Central memory CD8-positive, alpha-beta T cell (primary cell): Measurements from ENCODE around the gene PAPPA2.
"Not testable (repeated sequence)": the region's sequence is repeated elsewhere in the genome, so short reads cannot be mapped to it uniquely, and the experiment has no call there.

Experiments
- ATAC-seq: fragments of 150-1000 bp; cut with Tn5 transposase; replicated peaks from 2 replicates; pipeline ENCODE4 v1.10.0; 2022; ENCODE audit warnings: mild to moderate bottlenecking, moderate FRiP score, moderate number of reproducible peaks; ENCODE audit not compliant: poor library complexity, severe bottlenecking; ENCODE audit errors: extremely low read depth
- DNase-seq, 2 donors: peaks; one replicate each; pipeline ENCODE4 v3.0.0; 2021; ENCODE audit warnings: low spot score in 2 of 2
- H3K27ac Mint-ChIP-seq: one replicate; pipeline ENCODE4 v1.8.0; 2022; ENCODE audit warnings: low read depth, mild to moderate bottlenecking, moderate library complexity, mixed read lengths
- H3K27me3 Mint-ChIP-seq: one replicate; pipeline ENCODE4 v1.8.0; 2022; ENCODE audit warnings: mixed read lengths
- H3K36me3 Mint-ChIP-seq: one replicate; pipeline ENCODE4 v1.8.0; 2022; ENCODE audit warnings: mild to moderate bottlenecking, moderate library complexity, mixed read lengths; ENCODE audit not compliant: insufficient read depth
- H3K4me1 Mint-ChIP-seq: one replicate; pipeline ENCODE4 v1.8.0; 2022; ENCODE audit warnings: mixed read lengths
- H3K4me3 Mint-ChIP-seq: one replicate; pipeline ENCODE4 v1.8.0; 2022; ENCODE audit warnings: mild to moderate bottlenecking, moderate library complexity, mixed read lengths
- H3K9me3 Mint-ChIP-seq: one replicate; pipeline ENCODE4 v1.8.0; 2022; ENCODE audit warnings: mixed read lengths

PAPPA2 gene

GRCh38 chr1:176462674-176463378 is at the start of gene PAPPA2:
PAPPA2 (plus strand) TSS chr1:176463175; CDS start chr1:176556323, 93,148 bp downstream.
- ATAC-seq (no peak), DNase-seq (no peak)
- H3K9me3 Mint-ChIP-seq, result peaks cover 4% of the 10 kb centered on the region
- H3K4me1 Mint-ChIP-seq, result no peaks in the 10 kb centered on the region
- peaks cover 4% of the 10 kb centered on the region for H3K36me3 Mint-ChIP-seq
- H3K27ac Mint-ChIP-seq, result no peak within 1 kb of the TSS
- H3K27me3 Mint-ChIP-seq, result no peaks in the 10 kb centered on the region
- no peak within 1 kb of the TSS for H3K4me3 Mint-ChIP-seq

GRCh38 chr1:176416777-176417176 is 46.2 kb upstream of the PAPPA2 start:
- no peak for ATAC-seq
- Mint-ChIP-seq H3K27ac (no peak overlapping the region), H3K36me3 (no peaks in the 10 kb centered on the region), H3K4me1 (no peaks in the 10 kb centered on the region), H3K4me3 (no peak overlapping the region), H3K27me3 (peaks cover 54% of the 10 kb centered on the region), H3K9me3 (no peaks in the 10 kb centered on the region)
- DNase-seq, result no peak

- not testable (repeated sequence) for DNase-seq, H3K36me3 Mint-ChIP-seq, H3K9me3 Mint-ChIP-seq, ATAC-seq, H3K4me1 Mint-ChIP-seq, H3K27ac Mint-ChIP-seq, H3K4me3 Mint-ChIP-seq
- peaks cover 62% of the 10 kb centered on the region for H3K27me3 Mint-ChIP-seq
Measured at GRCh38 chr1:176419608-176420007, 43.4 kb upstream of the PAPPA2 start.

- H3K27me3 Mint-ChIP-seq, result no peaks in the 10 kb centered on the region
- no peaks in the 10 kb centered on the region for H3K4me1 Mint-ChIP-seq
- no peak overlapping the region for H3K4me3 Mint-ChIP-seq
- no peaks in the 10 kb centered on the region for H3K36me3 Mint-ChIP-seq
- H3K9me3 Mint-ChIP-seq, result no peaks in the 10 kb centered on the region
- ATAC-seq, result no peak
- DNase-seq, result no peak
- no peak overlapping the region for H3K27ac Mint-ChIP-seq
Measured at GRCh38 chr1:176434234-176434633, 28.7 kb upstream of the PAPPA2 start.

GRCh38 chr1:176436251-176436650 is 26.7 kb upstream of the PAPPA2 start:
- no peak overlapping the region for H3K27ac Mint-ChIP-seq
- ATAC-seq, result no peak
- no peaks in the 10 kb centered on the region for H3K9me3 Mint-ChIP-seq
- DNase-seq, result no peak
- H3K4me3 Mint-ChIP-seq, result no peak overlapping the region
- H3K4me1 Mint-ChIP-seq, result no peaks in the 10 kb centered on the region
- no peaks in the 10 kb centered on the region for H3K27me3 Mint-ChIP-seq
- H3K36me3 Mint-ChIP-seq, result no peaks in the 10 kb centered on the region

- H3K27ac Mint-ChIP-seq, result no peak overlapping the region
- DNase-seq, result no peak
- peaks cover 1% of the 10 kb centered on the region for H3K27me3 Mint-ChIP-seq
- H3K4me1 Mint-ChIP-seq, result no peaks in the 10 kb centered on the region
- no peaks in the 10 kb centered on the region for H3K9me3 Mint-ChIP-seq
- H3K4me3 Mint-ChIP-seq, result no peak overlapping the region
- no peak for ATAC-seq
- H3K36me3 Mint-ChIP-seq, result no peaks in the 10 kb centered on the region
Measured at GRCh38 chr1:176440176-176440575, 22.8 kb upstream of the PAPPA2 start.

GRCh38 chr1:176444286-176444685 is 18.7 kb upstream of the PAPPA2 start:
- Mint-ChIP-seq H3K27me3 (peaks cover 9% of the 10 kb centered on the region), H3K4me1 (no peaks in the 10 kb centered on the region), H3K36me3 (no peaks in the 10 kb centered on the region), H3K4me3 (no peak overlapping the region), H3K27ac (no peak overlapping the region), H3K9me3 (no peaks in the 10 kb centered on the region)
- ATAC-seq (no peak), DNase-seq (no peak)

GRCh38 chr1:176445402-176445801 is 17.6 kb upstream of the PAPPA2 start:
- no peaks in the 10 kb centered on the region for H3K36me3 Mint-ChIP-seq
- DNase-seq, result no peak
- no peak overlapping the region for H3K4me3 Mint-ChIP-seq
- peaks cover 9% of the 10 kb centered on the region for H3K27me3 Mint-ChIP-seq
- no peaks in the 10 kb centered on the region for H3K4me1 Mint-ChIP-seq
- ATAC-seq, result no peak
- no peaks in the 10 kb centered on the region for H3K9me3 Mint-ChIP-seq
- no peak overlapping the region for H3K27ac Mint-ChIP-seq

- no peak for DNase-seq
- Mint-ChIP-seq H3K4me3 (no peak overlapping the region), H3K27me3 (peaks cover 9% of the 10 kb centered on the region), H3K9me3 (peaks cover 6% of the 10 kb centered on the region), H3K27ac (no peak overlapping the region), H3K4me1 (no peaks in the 10 kb centered on the region), H3K36me3 (no peaks in the 10 kb centered on the region)
- ATAC-seq, result no peak
Measured at GRCh38 chr1:176448340-176448739, 14.6 kb upstream of the PAPPA2 start.

- Mint-ChIP-seq H3K36me3 (no peaks in the 10 kb centered on the region), H3K27ac (no peak overlapping the region), H3K4me3 (no peak overlapping the region), H3K27me3 (peaks cover 4% of the 10 kb centered on the region), H3K4me1 (no peaks in the 10 kb centered on the region), H3K9me3 (peaks cover 6% of the 10 kb centered on the region)
- ATAC-seq (no peak), DNase-seq (no peak)
Measured at GRCh38 chr1:176450526-176450925, 12.4 kb upstream of the PAPPA2 start.

- not testable (repeated sequence) for DNase-seq, H3K27me3 Mint-ChIP-seq, H3K27ac Mint-ChIP-seq, H3K4me3 Mint-ChIP-seq, H3K36me3 Mint-ChIP-seq, ATAC-seq, H3K4me1 Mint-ChIP-seq, H3K9me3 Mint-ChIP-seq
Measured at GRCh38 chr1:176451741-176452140, 11.2 kb upstream of the PAPPA2 start.

- Mint-ChIP-seq H3K4me3 (no peak overlapping the region), H3K4me1 (no peaks in the 10 kb centered on the region), H3K27me3 (no peaks in the 10 kb centered on the region), H3K9me3 (peaks cover 10% of the 10 kb centered on the region), H3K36me3 (peaks cover 4% of the 10 kb centered on the region), H3K27ac (no peak overlapping the region)
- DNase-seq (no peak), ATAC-seq (no peak)
Measured at GRCh38 chr1:176456795-176457194, 6.2 kb upstream of the PAPPA2 start.

- Mint-ChIP-seq H3K27me3 (no peaks in the 10 kb centered on the region), H3K9me3 (peaks cover 5% of the 10 kb centered on the region), H3K36me3 (peaks cover 4% of the 10 kb centered on the region), H3K4me1 (no peaks in the 10 kb centered on the region), H3K27ac (no peak overlapping the region), H3K4me3 (no peak overlapping the region)
- no peak for DNase-seq
- ATAC-seq, result no peak
Measured at GRCh38 chr1:176460544-176461336, 2.2 kb upstream of the PAPPA2 start.
